GM12874 (cell line): ENCODE data around the gene TANC2.
A peak's percentile ranks its signal among the peaks of the same experiment; 100 is the strongest.

Source experiments
- CTCF ChIP-seq: IDR thresholded peaks from 2 replicates; pipeline ENCODE4 v1.5.1; 2011; ENCODE audit warnings: low read depth, mild to moderate bottlenecking, control low read depth, low read length, moderate library complexity; ENCODE audit not compliant: insufficient read depth

TANC2 gene

GRCh38 chr17:62974788-62975187 is 8.8 kb downstream of the TANC2 start:
- TF ChIP-seq CTCF, result no peak

GRCh38 chr17:62975206-62975605 is 9.2 kb downstream of the TANC2 start:
- no peak for TF ChIP-seq CTCF

GRCh38 chr17:62980842-62981241 is 14.8 kb downstream of the TANC2 start:
- TF ChIP-seq CTCF, result no peak

- TF ChIP-seq CTCF, result no peak
These were observed 15.9 kb downstream of the TANC2 start for GRCh38 chr17:62981933-62982332.

GRCh38 chr17:62984801-62985200 is 18.8 kb downstream of the TANC2 start:
- no peak for TF ChIP-seq CTCF

- no peak for TF ChIP-seq CTCF
These were observed 20.5 kb downstream of the TANC2 start for GRCh38 chr17:62986549-62986948.

GRCh38 chr17:62987136-62987535 is 21.1 kb downstream of the TANC2 start:
- peak; percentile 47 for TF ChIP-seq CTCF

- TF ChIP-seq CTCF, result no peak
These were observed 23.5 kb downstream of the TANC2 start for GRCh38 chr17:62989501-62989900.
